H9 (cell line): ENCODE results near the gene ANAPC10. TPM values are rescaled to one million over a fixed set of nuclear protein-coding genes. Genes with fewer than 3 reads are reported as not detected.

ENCODE experiments used
- DNase-seq: peaks from one replicate; pipeline ENCODE4 v3.0.0-alpha.2; 2017
- H2AFZ ChIP-seq: one replicate; pipeline ENCODE4 v1.6.1; 2013; ENCODE audit warnings: mild to moderate bottlenecking, low read length, control low read depth, moderate library complexity
- H2AK5ac ChIP-seq: 2 replicates; pipeline ENCODE4 v1.6.1; 2013; ENCODE audit warnings: low read length, control low read depth, mixed read lengths; ENCODE audit not compliant: insufficient read length
- H2BK120ac ChIP-seq: one replicate; pipeline ENCODE4 v1.6.1; 2013; ENCODE audit warnings: low read depth, mild to moderate bottlenecking, low read length, control low read depth, inconsistent platforms; ENCODE audit not compliant: poor library complexity, severe bottlenecking
- H2BK12ac ChIP-seq: 2 replicates; pipeline ENCODE4 v1.6.1; 2013; ENCODE audit warnings: low read length, control low read depth, mixed read lengths, low read depth; ENCODE audit not compliant: insufficient read length
- H2BK15ac ChIP-seq: 2 replicates; pipeline ENCODE4 v1.6.1; 2013; ENCODE audit warnings: low read depth, low read length, control low read depth
- H2BK20ac ChIP-seq: one replicate; pipeline ENCODE4 v1.6.1; 2013; ENCODE audit warnings: low read depth, mild to moderate bottlenecking, low read length, control low read depth, inconsistent platforms; ENCODE audit not compliant: poor library complexity, severe bottlenecking
- H2BK5ac ChIP-seq: 2 replicates; pipeline ENCODE4 v1.6.1; 2013; ENCODE audit warnings: low read length, control low read depth, mixed read lengths; ENCODE audit not compliant: insufficient read length
- H3K14ac ChIP-seq: 2 replicates; pipeline ENCODE4 v1.6.1; 2013; ENCODE audit warnings: low read length, control low read depth; ENCODE audit not compliant: insufficient read depth
- H3K18ac ChIP-seq: 2 replicates; pipeline ENCODE4 v1.6.1; 2013; ENCODE audit warnings: low read depth, mild to moderate bottlenecking, mixed read lengths, low read length, control low read depth; ENCODE audit not compliant: insufficient read length
- H3K23ac ChIP-seq: 2 replicates; pipeline ENCODE4 v1.6.1; 2013; ENCODE audit warnings: low read length, control low read depth, mixed read lengths, low read depth; ENCODE audit not compliant: insufficient read length
- H3K23me2 ChIP-seq: 2 replicates; pipeline ENCODE4 v1.6.1; 2013; ENCODE audit warnings: low read depth, mild to moderate bottlenecking, mixed read lengths, low read length, control low read depth; ENCODE audit not compliant: insufficient read length, poor library complexity, severe bottlenecking
- H3K27ac ChIP-seq: 2 replicates; pipeline ENCODE4 v1.5.1; 2013; ENCODE audit warnings: low read length, control low read depth, mixed read lengths, low read depth; ENCODE audit not compliant: insufficient read length
- H3K27me3 ChIP-seq: 2 replicates; pipeline ENCODE4 v1.6.1; 2013; ENCODE audit warnings: low read length, control low read depth, inconsistent platforms; ENCODE audit not compliant: insufficient read depth
- H3K4ac ChIP-seq: 2 replicates; pipeline ENCODE4 v1.6.1; 2013; ENCODE audit warnings: low read depth, mild to moderate bottlenecking, control low read depth, inconsistent platforms, low read length, moderate library complexity
- H3K4me1 ChIP-seq: 2 replicates; pipeline ENCODE4 v1.6.1; 2013; ENCODE audit warnings: low read length, control low read depth, inconsistent platforms; ENCODE audit not compliant: insufficient read depth
- H3K4me2 ChIP-seq: 2 replicates; pipeline ENCODE4 v1.6.1; 2013; ENCODE audit warnings: low read length, control low read depth, mixed read lengths; ENCODE audit not compliant: insufficient read length, insufficient read depth
- H3K56ac ChIP-seq: 2 replicates; pipeline ENCODE4 v1.6.1; 2013; ENCODE audit warnings: low read depth, mild to moderate bottlenecking, mixed read lengths, low read length, control low read depth; ENCODE audit not compliant: insufficient read length
- H3K79me1 ChIP-seq: 2 replicates; pipeline ENCODE4 v1.6.1; 2013; ENCODE audit warnings: low read depth, mild to moderate bottlenecking, moderate library complexity, low read length, control low read depth, inconsistent platforms; ENCODE audit not compliant: insufficient read depth, poor library complexity, severe bottlenecking
- H3K79me2 ChIP-seq: 2 replicates; pipeline ENCODE4 v1.6.1; 2013; ENCODE audit warnings: low read length, control low read depth, inconsistent platforms; ENCODE audit not compliant: insufficient read depth
- H3K9ac ChIP-seq: 2 replicates; pipeline ENCODE4 v1.6.1; 2013; ENCODE audit warnings: low read length, control low read depth, mixed read lengths; ENCODE audit not compliant: insufficient read length; ENCODE audit errors: extremely low read depth
- H3K9me3 ChIP-seq: one replicate; pipeline ENCODE4 v1.6.1; 2013; ENCODE audit warnings: low read depth, low read length, inconsistent platforms; ENCODE audit not compliant: control insufficient read depth
- H3T11ph ChIP-seq: one replicate; pipeline ENCODE4 v1.6.1; 2013; ENCODE audit warnings: mild to moderate bottlenecking, low read length, control low read depth, inconsistent platforms
- H4K20me1 ChIP-seq: one replicate; pipeline ENCODE4 v1.6.1; 2013; ENCODE audit not compliant: control insufficient read depth, insufficient read length, insufficient read depth
- H4K5ac ChIP-seq: 2 replicates; pipeline ENCODE4 v1.6.1; 2013; ENCODE audit warnings: low read depth, mild to moderate bottlenecking, mixed read lengths, low read length, control low read depth; ENCODE audit not compliant: insufficient read length
- H4K8ac ChIP-seq: replicated peaks from 2 replicates; pipeline ENCODE4 v1.6.1; 2013; ENCODE audit warnings: low read length, control low read depth, mixed read lengths, low read depth; ENCODE audit not compliant: insufficient read length
- H4K91ac ChIP-seq: 2 replicates; pipeline ENCODE4 v1.6.1; 2013; ENCODE audit warnings: low read depth, mild to moderate bottlenecking, moderate library complexity, mixed read lengths, low read length, control low read depth; ENCODE audit not compliant: insufficient read length
- H3K27ac Mint-ChIP-seq, 3 experiments: 2 replicates in 2 of 3; 3 replicates in 1 of 3; pipeline ENCODE4 v1.8.0; 2020 to 2021; ENCODE audit warnings: mixed read lengths in 3 of 3, mild to moderate bottlenecking in 1 of 3, moderate library complexity in 1 of 3
- H3K27me3 Mint-ChIP-seq: 2 replicates; pipeline ENCODE4 v1.8.0; 2021; ENCODE audit warnings: low read depth, mild to moderate bottlenecking, moderate library complexity, mixed read lengths
- H3K36me3 Mint-ChIP-seq, 3 experiments: 2 replicates in 2 of 3; 3 replicates in 1 of 3; pipeline ENCODE4 v1.8.0; 2020 to 2021; ENCODE audit warnings: low read depth in 3 of 3, mixed read lengths in 3 of 3; ENCODE audit not compliant: insufficient read depth in 1 of 3
- H3K4me1 Mint-ChIP-seq, 2 experiments: 2 replicates each; pipeline ENCODE4 v1.8.0; 2020; ENCODE audit warnings: mixed read lengths in 2 of 2
- H3K4me3 Mint-ChIP-seq, 2 experiments: 2 replicates in 1 of 2; 3 replicates in 1 of 2; pipeline ENCODE4 v1.8.0; 2020 to 2021; ENCODE audit warnings: mild to moderate bottlenecking in 2 of 2, mixed read lengths in 2 of 2, moderate library complexity in 1 of 2
- H3K9me3 Mint-ChIP-seq, 2 experiments: 2 replicates in 1 of 2; 3 replicates in 1 of 2; pipeline ENCODE4 v1.8.0; 2020; ENCODE audit warnings: mild to moderate bottlenecking in 2 of 2, mixed read lengths in 2 of 2, moderate library complexity in 1 of 2
- CTCF ChIP-seq: fragments of 200-600 bp; sonication (generic); conservative IDR thresholded peaks from 3 replicates; pipeline ENCODE4 v1.8.0; 2021; ENCODE audit warnings: antibody characterized with exemption, mild to moderate bottlenecking
- WGBS: extraction: QIAGEN DNeasy Blood & Tissue Kit; methylation state at CpG from one replicate; pipeline ENCODE4 v1.1.7; 2013; ENCODE audit warnings: missing lambda C conversion rate, low lambda C conversion rate, mixed read lengths; ENCODE audit not compliant: insufficient read length; ENCODE audit errors: extremely low coverage; 5-methylcytosine and 5-hydroxymethylcytosine counted together
- total RNA-seq: library from RNA; stranded (reverse); gene quantifications from 2 replicates; pipeline ENCODE4 v1.2.1, GENCODE V29; 2021

ANAPC10 gene
- total RNA-seq, 1 experiment from 2014 or later = 25.3 TPM

- Histone ChIP-seq H2BK5ac (no peak overlapping the region), H3K56ac (no peak overlapping the region), H3K27ac (no peak overlapping the region), H3K18ac (no peak overlapping the region), H3K79me1 (no peaks in the 10 kb centered on the region), H2BK12ac (no peak overlapping the region), H2AFZ (no peak overlapping the region), H4K5ac (no peak overlapping the region), H3K14ac (no peak overlapping the region), H3K4ac (no peak overlapping the region), H2BK120ac (no peak overlapping the region), H4K8ac (no peak overlapping the region), H3K27me3 (no peaks in the 10 kb centered on the region), H3K23ac (no peak overlapping the region), H3K9me3 (no peaks in the 10 kb centered on the region), H3K4me1 (no peaks in the 10 kb centered on the region), H3T11ph (no peak overlapping the region), H3K23me2 (no peaks in the 10 kb centered on the region), H3K4me2 (no peak overlapping the region), H2BK15ac (no peak overlapping the region), H3K9ac (no peak overlapping the region), H4K91ac (no peak overlapping the region), H2AK5ac (no peak overlapping the region), H4K20me1 (no peaks in the 10 kb centered on the region), H3K79me2 (no peaks in the 10 kb centered on the region; the same call in 1 of the 2 replicates), H2BK20ac (no peak overlapping the region)
- peaks cover 0 to 4% of the 10 kb centered on the region in 2 experiments; a peak in 3 of 4 replicates for H3K4me1 Mint-ChIP-seq
- no peak for TF ChIP-seq CTCF
- peaks cover 0 to 6% (median 6%) of the 10 kb centered on the region in 3 experiments; a peak in 3 of 7 replicates for H3K36me3 Mint-ChIP-seq
- no peaks in the 10 kb centered on the region for H3K27me3 Mint-ChIP-seq
- no peak overlapping the region for H3K4me3 Mint-ChIP-seq
- H3K9me3 Mint-ChIP-seq = no peaks in the 10 kb centered on the region
- no CpG with 5 or more reads among the region's 6 CpGs for WGBS
- peak overlapping the region in 1 of 3 experiments; percentile 55; a peak in 2 of 7 replicates for H3K27ac Mint-ChIP-seq
- DNase-seq = no peak
Observed at GRCh38 chr4:145056325-145057130, 41.5 kb downstream of the ANAPC10 start.
